HepG2 (cell line): ENCODE measurements around the gene MXRA8. TPM values are rescaled to one million over a fixed set of nuclear protein-coding genes. Genes with fewer than 3 reads are reported as not detected.

Experiments used
- ARNT2 ChIP-seq: sonication (generic); formaldehyde crosslinking; IDR thresholded peaks from 2 replicates; pipeline ENCODE4 v1.8.0; 2022; ENCODE audit warnings: mild to moderate bottlenecking, low read depth, missing genetic modification reagents, moderate library complexity
- CAMTA2 ChIP-seq: sonication (generic); formaldehyde crosslinking; IDR thresholded peaks from 2 replicates; pipeline ENCODE4 v1.4.0; 2020; ENCODE audit warnings: mild to moderate bottlenecking, missing genetic modification reagents, borderline replicate concordance
- CCAR2 ChIP-seq: fragments of 200-400 bp; formaldehyde crosslinking; optimal IDR thresholded peaks from 2 replicates; pipeline ENCODE3; 2018; ENCODE audit warnings: low read depth, mild to moderate bottlenecking, low read length, moderate library complexity
- GABPB1 ChIP-seq: IDR thresholded peaks from 2 replicates; pipeline ENCODE4 v1.6.1; 2016; ENCODE audit warnings: mild to moderate bottlenecking, missing genetic modification reagents, moderate library complexity, missing compliant biosample characterization
- HHEX ChIP-seq: IDR thresholded peaks from 2 replicates; pipeline ENCODE4 v1.6.1; 2016; ENCODE audit warnings: control low read depth
- IRF2 ChIP-seq: IDR thresholded peaks from 2 replicates; pipeline ENCODE4 v1.6.1; 2018; ENCODE audit warnings: missing genetic modification reagents, missing compliant biosample characterization
- ISX ChIP-seq: sonication (generic); formaldehyde crosslinking; conservative IDR thresholded peaks from 2 replicates; pipeline ENCODE4 v1.5.0; 2020; ENCODE audit warnings: missing genetic modification reagents
- KDM5B ChIP-seq: sonication (generic); formaldehyde crosslinking; IDR thresholded peaks from 2 replicates; pipeline ENCODE4 v1.4.0; 2020; ENCODE audit warnings: missing genetic modification reagents, mild to moderate bottlenecking, borderline replicate concordance
- NFRKB ChIP-seq: fragments of 450-650 bp; IDR thresholded peaks from 2 replicates; pipeline ENCODE4 v1.6.1; 2017
- SALL1 ChIP-seq: sonication (generic); formaldehyde crosslinking; IDR thresholded peaks from 2 replicates; pipeline ENCODE4 v1.8.0; 2022; ENCODE audit warnings: mild to moderate bottlenecking, missing genetic modification reagents
- SCMH1 ChIP-seq: sonication (generic); formaldehyde crosslinking; IDR thresholded peaks from 2 replicates; pipeline ENCODE4 v1.9.0; 2021; ENCODE audit warnings: missing genetic modification reagents, mild to moderate bottlenecking, borderline replicate concordance
- SPEN ChIP-seq: sonication (generic); formaldehyde crosslinking; IDR thresholded peaks from 2 replicates; pipeline ENCODE4 v1.5.1; 2020; ENCODE audit warnings: low read depth, mild to moderate bottlenecking, missing genetic modification reagents
- ZNF333 ChIP-seq: sonication (generic); formaldehyde crosslinking; IDR thresholded peaks from 2 replicates; pipeline ENCODE4 v1.4.0; 2020; ENCODE audit warnings: mild to moderate bottlenecking, missing genetic modification reagents, borderline replicate concordance
- ZNF446 ChIP-seq: sonication (generic); formaldehyde crosslinking; IDR thresholded peaks from 2 replicates; pipeline ENCODE4 v1.5.0; 2020; ENCODE audit warnings: mild to moderate bottlenecking, missing genetic modification reagents
- ZNF660 ChIP-seq: sonication (generic); formaldehyde crosslinking; IDR thresholded peaks from 2 replicates; pipeline ENCODE4 v1.5.1; 2020; ENCODE audit warnings: mild to moderate bottlenecking, low read depth, missing genetic modification reagents, borderline replicate concordance
- ZNF878 ChIP-seq: sonication (generic); formaldehyde crosslinking; IDR thresholded peaks from 2 replicates; pipeline ENCODE4 v1.8.1; 2023; ENCODE audit warnings: mild to moderate bottlenecking, missing genetic modification reagents, moderate library complexity
- ZNF891 ChIP-seq: sonication (generic); formaldehyde crosslinking; IDR thresholded peaks from 2 replicates; pipeline ENCODE4 v1.5.0; 2020; ENCODE audit warnings: mild to moderate bottlenecking, missing genetic modification reagents
- ZSCAN25 ChIP-seq: sonication (generic); formaldehyde crosslinking; IDR thresholded peaks from 2 replicates; pipeline ENCODE4 v1.8.0; 2022; ENCODE audit warnings: mild to moderate bottlenecking, missing genetic modification reagents
- ZSCAN9 ChIP-seq: IDR thresholded peaks from 2 replicates; pipeline ENCODE4 v1.6.1; 2016; ENCODE audit warnings: borderline replicate concordance
- polyA plus RNA-seq, 8 experiments: library from polyadenylated mRNA; depleted of rRNA in 3 of 8; stranded (reverse) in 7 of 8; unstranded in 1 of 8; fragments of >200 nt; fragmentation: Illumina TruSeq in 4 of 8; extraction: Trizol in 4 of 8; gene quantifications; 2 replicates each; pipeline versions ENCODE4 v1.2.1 to v1.2.3, GENCODE V29; 2011 to 2016; ENCODE audit warnings: low read depth in 4 of 8, missing spikeins in 1 of 8, mixed read lengths in 1 of 8; ENCODE audit not compliant: insufficient read depth in 1 of 8
- total RNA-seq, 5 experiments: library from RNA; depleted of rRNA; stranded (reverse); fragments of >200 nt; fragmentation: Illumina TruSeq; extraction: Trizol; gene quantifications; 2 replicates each; pipeline ENCODE4 v1.2.3, GENCODE V29; 2016; ENCODE audit warnings: low read depth in 1 of 5
- TF ChIP-seq, protein P1 (sequence below): sonication (generic); formaldehyde crosslinking; IDR thresholded peaks from 2 replicates; pipeline ENCODE4 v1.4.0; 2020; ENCODE audit warnings: missing genetic modification reagents, borderline replicate concordance
- TF ChIP-seq, protein P2 (sequence below), 2 experiments: sonication (generic) in 1 of 2; formaldehyde crosslinking in 1 of 2; IDR thresholded peaks; 2 replicates each; pipeline versions ENCODE4 v1.4.0 to v1.6.1; 2018 to 2020; ENCODE audit warnings: missing genetic modification reagents in 2 of 2, borderline replicate concordance in 1 of 2, low read depth in 1 of 2, mild to moderate bottlenecking in 1 of 2, missing biosample characterization in 1 of 2
- TF ChIP-seq, protein P3 (sequence below): sonication (generic); formaldehyde crosslinking; IDR thresholded peaks from 2 replicates; pipeline ENCODE4 v1.9.0; 2021; ENCODE audit warnings: missing genetic modification reagents, mild to moderate bottlenecking, borderline replicate concordance

MXRA8 gene
- total and polyA plus RNA-seq, 2 of the 13 experiments (the other 11 are each of a cell fraction or from before 2014, with no cell fraction given), result 19.8 to 44.8 TPM

DNA sequence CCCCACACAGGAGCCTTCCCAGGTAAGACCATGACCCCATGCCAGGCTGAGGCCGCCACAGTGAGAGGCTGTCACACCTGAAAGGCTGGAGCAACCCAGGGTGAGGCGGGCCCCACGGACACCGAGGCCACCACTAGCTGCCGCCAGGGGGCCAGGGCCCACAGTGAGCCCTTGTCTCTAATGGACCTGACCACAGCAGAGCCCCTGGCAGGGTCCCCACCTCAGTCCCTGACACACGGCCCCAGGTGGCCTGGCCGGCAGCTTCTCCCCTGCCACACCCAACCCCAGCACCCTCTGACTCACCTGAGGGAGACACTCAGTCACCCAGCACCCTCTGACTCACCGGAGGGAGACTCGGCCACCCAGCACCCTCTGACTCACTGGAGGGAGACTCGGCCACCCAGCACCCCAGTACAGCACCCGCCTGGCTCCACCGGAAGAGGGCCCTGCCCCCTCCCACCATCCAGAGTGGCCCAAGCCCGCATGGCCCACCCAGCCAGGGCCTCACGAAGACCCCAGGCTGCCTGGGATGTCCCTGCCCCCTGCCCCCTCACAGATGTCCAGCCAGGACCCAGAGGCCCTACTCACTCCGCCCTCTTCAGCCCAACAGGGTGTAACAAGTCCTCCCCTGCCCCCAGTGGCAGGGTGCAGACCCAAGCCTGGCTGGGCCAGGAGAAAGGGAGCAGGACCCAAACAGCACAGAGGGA, 13.5 kb downstream of the MXRA8 start (continued):
- TF ChIP-seq, protein P1, sequence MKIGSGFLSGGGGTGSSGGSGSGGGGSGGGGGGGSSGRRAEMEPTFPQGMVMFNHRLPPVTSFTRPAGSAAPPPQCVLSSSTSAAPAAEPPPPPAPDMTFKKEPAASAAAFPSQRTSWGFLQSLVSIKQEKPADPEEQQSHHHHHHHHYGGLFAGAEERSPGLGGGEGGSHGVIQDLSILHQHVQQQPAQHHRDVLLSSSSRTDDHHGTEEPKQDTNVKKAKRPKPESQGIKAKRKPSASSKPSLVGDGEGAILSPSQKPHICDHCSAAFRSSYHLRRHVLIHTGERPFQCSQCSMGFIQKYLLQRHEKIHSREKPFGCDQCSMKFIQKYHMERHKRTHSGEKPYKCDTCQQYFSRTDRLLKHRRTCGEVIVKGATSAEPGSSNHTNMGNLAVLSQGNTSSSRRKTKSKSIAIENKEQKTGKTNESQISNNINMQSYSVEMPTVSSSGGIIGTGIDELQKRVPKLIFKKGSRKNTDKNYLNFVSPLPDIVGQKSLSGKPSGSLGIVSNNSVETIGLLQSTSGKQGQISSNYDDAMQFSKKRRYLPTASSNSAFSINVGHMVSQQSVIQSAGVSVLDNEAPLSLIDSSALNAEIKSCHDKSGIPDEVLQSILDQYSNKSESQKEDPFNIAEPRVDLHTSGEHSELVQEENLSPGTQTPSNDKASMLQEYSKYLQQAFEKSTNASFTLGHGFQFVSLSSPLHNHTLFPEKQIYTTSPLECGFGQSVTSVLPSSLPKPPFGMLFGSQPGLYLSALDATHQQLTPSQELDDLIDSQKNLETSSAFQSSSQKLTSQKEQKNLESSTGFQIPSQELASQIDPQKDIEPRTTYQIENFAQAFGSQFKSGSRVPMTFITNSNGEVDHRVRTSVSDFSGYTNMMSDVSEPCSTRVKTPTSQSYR (CRISPR knock-in tag), result 0 out of 2 replicates have a peak, but pooled peaks have one; percentile 16
- peak; percentile 43; the same call in 1 of the 2 replicates for TF ChIP-seq GABPB1
- TF ChIP-seq IRF2 (CRISPR knock-in tag), result no peak
- 0 out of 2 replicates have a peak, but pooled peaks have one; percentile 37 for TF ChIP-seq ARNT2 (CRISPR knock-in tag)
- TF ChIP-seq, protein P2, sequence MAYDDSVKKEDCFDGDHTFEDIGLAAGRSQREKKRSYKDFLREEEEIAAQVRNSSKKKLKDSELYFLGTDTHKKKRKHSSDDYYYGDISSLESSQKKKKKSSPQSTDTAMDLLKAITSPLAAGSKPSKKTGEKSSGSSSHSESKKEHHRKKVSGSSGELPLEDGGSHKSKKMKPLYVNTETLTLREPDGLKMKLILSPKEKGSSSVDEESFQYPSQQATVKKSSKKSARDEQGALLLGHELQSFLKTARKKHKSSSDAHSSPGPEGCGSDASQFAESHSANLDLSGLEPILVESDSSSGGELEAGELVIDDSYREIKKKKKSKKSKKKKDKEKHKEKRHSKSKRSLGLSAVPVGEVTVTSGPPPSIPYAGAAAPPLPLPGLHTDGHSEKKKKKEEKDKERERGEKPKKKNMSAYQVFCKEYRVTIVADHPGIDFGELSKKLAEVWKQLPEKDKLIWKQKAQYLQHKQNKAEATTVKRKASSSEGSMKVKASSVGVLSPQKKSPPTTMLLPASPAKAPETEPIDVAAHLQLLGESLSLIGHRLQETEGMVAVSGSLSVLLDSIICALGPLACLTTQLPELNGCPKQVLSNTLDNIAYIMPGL (CRISPR knock-in tag; IDR thresholded peaks at IDR 0.05; ENCODE audit: borderline replicate concordance in 1 of 2, low read depth in 1 of 2), result peak in 1 of 2 experiments; percentile 19; a peak in 1 of 4 replicates
- TF ChIP-seq ZNF660 (CRISPR knock-in tag), result no peak
- 0 out of 2 replicates have a peak, but pooled peaks have one; percentile 36 for TF ChIP-seq ZNF446 (CRISPR knock-in tag)
- TF ChIP-seq, protein P3, sequence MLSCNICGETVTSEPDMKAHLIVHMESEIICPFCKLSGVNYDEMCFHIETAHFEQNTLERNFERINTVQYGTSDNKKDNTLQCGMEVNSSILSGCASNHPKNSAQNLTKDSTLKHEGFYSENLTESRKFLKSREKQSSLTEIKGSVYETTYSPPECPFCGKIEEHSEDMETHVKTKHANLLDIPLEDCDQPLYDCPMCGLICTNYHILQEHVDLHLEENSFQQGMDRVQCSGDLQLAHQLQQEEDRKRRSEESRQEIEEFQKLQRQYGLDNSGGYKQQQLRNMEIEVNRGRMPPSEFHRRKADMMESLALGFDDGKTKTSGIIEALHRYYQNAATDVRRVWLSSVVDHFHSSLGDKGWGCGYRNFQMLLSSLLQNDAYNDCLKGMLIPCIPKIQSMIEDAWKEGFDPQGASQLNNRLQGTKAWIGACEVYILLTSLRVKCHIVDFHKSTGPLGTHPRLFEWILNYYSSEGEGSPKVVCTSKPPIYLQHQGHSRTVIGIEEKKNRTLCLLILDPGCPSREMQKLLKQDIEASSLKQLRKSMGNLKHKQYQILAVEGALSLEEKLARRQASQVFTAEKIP (CRISPR knock-in tag), result no peak
- no peak for TF ChIP-seq ISX (CRISPR knock-in tag)
- TF ChIP-seq KDM5B (CRISPR knock-in tag), result 0 out of 2 replicates have a peak, but pooled peaks have one; percentile 6
- no peak for TF ChIP-seq ZNF891
- TF ChIP-seq CCAR2, result no peak
- TF ChIP-seq ZSCAN25 (CRISPR knock-in tag), result no peak
- no peak; the same call in 1 of the 2 replicates for TF ChIP-seq SALL1
- 0 out of 2 replicates have a peak, but pooled peaks have one; percentile 24 for TF ChIP-seq CAMTA2 (CRISPR knock-in tag)
- 0 out of 2 replicates have a peak, but pooled peaks have one; percentile 32 for TF ChIP-seq ZSCAN9 (CRISPR knock-in tag)
- TF ChIP-seq NFRKB, result no peak
- TF ChIP-seq SCMH1 (CRISPR knock-in tag), result no peak
- TF ChIP-seq SPEN (CRISPR knock-in tag), result no peak
- TF ChIP-seq ZNF333, result 0 out of 2 replicates have a peak, but pooled peaks have one; percentile 14
- TF ChIP-seq HHEX (CRISPR knock-in tag), result no peak
- no peak for TF ChIP-seq ZNF878 (CRISPR knock-in tag)
